HS-5 (cell line): ENCODE measurements around the gene FAM83G.
"Not testable (repeated sequence)": the region's sequence is repeated elsewhere in the genome, so short reads cannot be mapped to it uniquely, and the experiment has no call there.

ENCODE experiments used
- DNase-seq: peaks from one replicate; pipeline ENCODE4 v3.0.0-alpha.2; 2012; ENCODE audit warnings: low read depth

Gene FAM83G

DNA sequence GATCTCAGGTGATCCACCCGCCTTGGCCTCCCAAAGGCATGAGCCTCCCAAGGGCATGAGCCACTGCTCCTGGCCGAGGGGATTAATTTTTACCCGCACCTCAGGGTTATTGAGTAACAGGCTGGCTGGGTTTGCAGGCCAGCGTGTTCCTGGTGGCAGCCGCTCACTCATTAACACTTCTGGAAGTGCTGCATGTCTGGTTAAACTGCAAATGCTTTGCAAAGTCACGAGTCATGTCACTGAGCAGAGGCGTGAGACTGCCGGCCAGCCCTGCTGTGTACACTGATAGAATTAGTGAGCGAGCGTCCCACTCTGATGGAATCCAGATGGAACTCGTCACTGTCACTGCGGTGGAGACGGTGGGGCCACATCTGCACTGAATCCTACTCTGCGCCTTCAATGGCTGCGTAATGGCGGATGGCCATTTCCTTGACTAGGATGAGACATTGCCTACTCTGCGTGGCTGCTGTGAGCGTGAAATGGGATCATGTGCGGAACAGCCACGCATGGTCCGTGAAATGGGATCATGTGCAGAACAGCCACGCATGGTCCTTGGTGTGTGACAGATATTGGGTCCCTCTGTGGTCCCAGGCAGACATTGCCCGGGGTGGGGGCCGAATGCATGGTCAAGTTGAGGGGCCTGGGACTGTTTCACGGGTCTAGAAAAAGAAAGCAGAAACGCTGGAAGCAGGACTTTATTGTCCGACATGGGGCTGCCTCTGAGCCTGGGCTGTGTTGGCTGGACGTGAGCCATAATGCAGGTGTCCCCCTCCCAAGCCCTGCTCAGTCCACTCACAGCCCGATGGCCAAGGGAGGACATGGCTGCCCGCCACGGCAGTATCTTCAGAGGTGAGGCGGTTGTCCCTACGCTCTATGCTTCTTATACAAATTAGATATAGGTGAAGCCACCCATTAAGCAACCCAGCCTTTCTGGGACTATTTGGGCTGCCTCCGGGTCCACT, 53.3 kb downstream of the FAM83G start:
- no peak for DNase-seq

DNA sequence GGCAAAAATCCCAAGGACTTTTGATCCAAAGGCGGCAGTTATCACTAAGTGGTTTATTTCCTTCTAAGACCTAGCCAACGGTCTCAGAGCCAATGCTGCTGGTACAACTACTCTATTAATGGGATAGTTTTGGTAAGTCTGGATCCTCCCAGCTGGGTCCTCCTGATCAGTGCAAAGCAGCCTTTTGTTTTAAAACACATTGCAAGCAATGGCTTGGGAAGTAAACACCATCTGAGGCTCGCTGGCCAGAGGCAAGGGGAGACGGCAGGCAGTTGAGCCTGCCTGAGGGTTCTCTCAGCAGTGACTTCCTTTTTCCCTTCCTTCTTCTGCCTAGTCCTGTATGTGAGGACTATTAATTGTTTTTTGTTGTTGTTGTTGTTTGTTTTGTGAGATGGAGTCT, 54.2 kb downstream of the FAM83G start:
- no peak for DNase-seq

DNA sequence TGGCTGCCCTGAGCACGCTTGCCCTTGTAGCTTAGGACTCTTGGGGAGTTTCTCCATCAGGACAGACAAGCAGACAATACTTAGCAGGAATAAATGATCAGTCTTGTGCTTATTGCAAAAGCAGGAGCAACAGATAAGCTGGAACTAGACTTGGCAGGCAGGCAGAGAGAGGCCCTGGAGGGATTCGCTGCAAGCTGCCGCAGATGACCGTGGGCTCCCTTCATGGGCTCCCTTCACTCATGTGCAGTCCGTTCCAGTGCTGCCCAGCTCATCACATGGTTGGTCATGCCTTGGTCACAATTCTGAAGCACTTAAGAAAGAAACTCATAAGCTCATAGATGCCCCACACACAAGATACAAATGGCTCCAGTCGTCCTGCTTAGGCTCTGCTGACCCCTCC, 55.0 kb downstream of the FAM83G start:
- no peak for DNase-seq

DNA sequence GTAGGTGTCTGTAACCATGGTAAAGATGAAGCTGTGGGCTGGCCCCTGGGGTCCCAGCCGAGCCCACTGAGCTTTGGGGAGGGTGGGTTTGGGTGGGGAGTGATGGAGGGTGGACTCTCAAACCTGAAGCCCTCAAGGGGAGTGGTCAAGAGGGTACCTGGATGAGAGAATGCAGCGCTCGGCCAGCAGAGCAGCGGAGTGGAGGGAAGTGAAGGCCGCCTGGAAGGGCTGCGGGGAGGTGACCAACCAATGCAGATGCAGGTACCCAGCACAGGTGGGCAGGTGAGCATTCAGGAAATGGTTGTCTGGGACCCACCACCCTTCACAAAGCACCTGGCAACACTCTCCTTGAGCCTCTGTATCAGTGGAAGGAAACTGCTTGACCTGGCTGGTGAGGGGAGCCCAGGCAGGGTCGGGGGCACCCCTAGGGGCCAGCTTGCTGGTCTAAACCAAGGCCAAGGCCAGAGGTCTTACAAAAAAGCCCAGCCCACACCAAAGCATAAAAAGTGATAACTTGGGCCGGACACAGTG, 56.0 kb downstream of the FAM83G start:
- no peak for DNase-seq

DNA sequence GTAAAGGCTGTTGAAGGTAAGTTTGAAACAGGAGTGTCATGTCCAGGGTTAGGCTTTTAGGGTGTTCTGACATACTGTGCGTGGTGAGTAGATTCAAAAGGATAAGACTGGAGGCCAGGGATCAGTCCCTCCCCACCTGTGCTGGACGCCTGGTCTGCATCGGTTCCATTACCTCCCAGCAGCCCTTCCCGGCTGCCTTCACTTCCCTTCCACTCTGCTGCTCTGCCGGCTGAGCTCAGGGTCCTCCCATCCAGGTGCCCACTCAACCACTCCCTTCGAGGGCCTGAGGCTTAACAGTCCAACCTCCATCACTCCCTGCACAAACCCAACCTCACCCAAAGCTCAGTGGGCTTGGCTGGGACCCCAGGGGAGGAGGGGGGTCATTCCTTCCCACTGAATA, 56.7 kb downstream of the FAM83G start:
- DNase-seq: no peak

DNA sequence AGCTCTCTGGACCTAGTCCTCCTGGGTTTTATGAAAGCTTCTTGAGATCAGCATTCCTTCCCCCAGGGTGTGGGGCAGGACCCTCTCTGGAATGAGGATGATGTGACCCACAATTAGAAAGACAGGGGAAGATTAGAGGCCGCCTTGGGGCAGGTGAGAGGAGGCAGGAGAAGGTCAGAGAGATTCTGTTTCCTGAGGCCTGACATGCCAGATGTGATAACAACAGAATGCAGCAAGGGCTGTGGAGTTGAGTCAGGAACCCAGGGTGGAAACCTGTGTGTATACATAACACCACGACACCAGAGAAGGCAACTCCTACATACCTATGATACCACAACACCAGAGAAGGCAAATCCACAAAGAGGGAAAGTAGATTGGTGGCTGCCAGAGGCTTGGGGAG, 58.0 kb downstream of the FAM83G start:
- no peak for DNase-seq

DNA sequence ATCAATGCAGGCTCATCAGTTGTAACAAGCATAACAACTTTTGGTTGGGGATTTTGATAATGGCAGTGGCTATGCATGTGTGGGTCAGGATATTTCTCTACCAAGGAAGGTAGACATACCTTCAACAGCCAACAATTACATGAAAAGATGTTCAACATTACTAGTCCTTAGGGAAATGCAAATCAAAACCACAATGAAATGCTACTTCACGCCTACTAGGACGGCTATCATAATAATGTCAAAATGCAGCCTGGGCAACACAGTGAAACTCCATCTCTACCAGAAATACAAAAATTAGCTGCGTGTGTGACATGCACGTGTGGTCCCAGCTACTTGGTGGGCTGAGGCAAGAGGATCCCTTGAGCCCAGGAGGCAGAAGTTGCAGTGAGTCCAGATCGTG, 59.9 kb downstream of the FAM83G start:
- DNase-seq: no peak

DNA sequence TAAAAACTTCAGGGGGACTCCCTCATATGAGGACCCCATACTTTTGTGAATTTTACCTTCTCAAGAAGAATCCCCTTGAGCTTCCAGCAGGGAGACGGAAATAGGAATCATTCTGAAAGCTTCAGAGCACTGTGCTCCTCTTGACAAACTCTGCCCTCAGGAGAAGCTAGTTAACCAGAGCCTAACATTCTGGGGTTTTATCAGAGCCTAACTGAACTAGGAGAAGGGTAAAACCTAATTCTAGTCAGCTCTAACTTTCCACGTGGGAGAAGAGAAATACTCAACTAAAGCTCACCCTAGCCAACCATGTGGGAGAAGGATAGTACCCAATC, 65.9 kb downstream of the FAM83G start:
- DNase-seq: no peak

DNA sequence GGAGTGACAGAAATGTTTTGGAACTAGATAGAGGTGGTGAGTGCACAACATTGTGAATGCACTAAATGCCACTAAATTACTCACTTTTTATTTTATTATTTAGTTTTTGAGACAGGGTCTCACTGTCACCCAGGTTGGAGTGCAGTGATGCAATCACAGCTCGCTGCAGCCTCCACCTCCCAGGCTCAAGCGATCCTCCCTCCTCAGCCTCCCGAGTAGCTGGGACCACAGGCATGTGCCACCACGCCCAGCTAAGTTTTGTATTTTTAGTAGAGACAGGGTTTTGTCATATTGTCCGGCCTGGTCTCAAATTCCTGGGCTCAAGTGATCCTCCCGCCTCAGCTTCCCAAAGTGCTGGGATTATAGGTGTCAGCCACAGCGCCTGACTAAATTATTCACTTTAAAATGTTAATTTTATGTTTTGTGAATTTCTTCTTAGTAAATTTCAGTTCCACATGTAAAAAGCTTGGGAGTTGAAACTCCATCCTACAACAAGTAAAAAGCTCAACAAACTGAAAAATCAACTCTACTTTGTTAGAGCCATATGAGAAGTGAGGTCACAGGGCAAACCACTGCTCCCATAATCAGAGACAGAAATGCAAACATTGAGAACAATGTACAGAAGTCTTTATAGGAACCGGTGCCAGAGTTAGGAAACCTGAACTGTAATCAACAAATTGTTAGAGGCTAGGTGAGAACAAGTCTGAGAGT, 66.4 kb downstream of the FAM83G start:
- DNase-seq: no peak

DNA sequence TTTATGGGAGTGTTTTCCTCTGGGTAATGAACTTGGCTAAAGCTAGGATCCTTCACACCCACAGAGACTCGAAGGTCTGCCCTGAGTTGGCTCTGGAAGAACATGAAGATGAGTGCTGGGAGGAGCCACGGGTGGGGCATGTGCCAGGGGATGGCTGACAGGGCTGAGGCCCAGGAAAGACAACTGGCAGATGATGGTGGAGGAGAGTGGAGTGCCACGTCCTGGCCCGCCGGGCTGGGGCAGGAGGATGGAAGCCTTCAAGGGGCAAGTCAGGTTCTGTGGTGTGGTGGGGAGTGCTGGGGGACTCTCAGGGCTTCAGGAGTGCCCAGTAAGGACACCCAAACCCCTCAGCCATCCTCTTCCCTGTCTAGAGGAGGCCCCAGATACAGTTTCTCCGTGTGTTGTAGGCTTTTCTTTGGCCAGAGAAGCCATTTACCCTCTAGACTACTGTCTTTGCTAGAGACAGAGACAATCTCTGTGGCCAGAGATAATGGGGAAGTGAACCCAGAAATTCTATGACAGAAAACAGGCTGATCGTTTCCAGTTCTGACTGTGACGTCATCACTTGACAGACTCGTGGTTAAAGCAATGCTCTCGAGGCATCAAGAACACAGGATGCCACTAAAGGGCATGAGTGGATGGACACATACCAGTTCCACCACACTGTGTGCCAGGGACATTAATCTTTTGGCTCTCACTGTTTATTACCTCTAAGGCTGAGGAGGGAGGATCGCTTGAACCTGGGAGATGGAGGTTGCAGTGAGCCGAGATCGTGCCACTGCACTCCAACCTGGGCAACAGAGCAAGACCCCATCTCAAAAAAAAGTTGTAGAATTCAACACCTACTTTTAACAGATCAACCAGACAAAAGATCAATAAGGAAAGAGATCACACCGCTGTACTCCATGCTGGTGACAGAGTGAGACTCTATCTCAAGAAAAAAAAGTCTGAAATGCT, 71.2 kb downstream of the FAM83G start:
- no peak for DNase-seq

DNA sequence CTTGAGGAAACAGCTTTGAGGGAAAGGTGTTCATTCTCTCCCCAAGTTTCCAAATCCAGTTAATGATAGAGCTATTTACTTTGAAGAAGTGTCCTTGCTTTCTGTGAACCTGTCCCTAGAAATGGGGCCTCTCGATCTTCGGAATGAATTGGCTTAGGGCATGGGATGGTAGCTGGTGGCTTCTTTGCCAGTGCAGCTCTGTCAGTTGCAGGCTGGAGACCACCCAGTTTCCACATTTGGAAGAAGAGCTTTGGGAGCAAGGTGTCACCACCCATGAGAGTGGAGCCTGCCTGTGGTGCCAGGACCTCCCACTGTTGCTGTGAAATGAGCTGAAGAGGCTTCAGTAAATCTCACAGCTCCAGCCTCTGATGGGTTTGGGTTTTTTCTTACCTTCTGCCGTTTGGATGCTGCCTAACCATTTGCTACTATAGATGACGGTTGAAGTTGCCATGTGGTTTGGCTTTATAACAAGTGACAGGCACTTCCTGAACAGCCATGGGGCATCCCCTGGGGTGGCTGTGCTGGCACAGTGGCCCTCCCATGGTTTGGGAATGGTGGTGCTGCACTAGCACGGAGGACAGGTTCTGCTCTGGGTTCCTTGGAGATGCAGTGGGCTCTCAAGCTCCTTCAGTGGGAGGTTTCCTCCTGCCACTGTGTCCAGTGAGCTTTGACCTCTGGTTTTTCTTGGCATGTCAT, 72.1 kb downstream of the FAM83G start:
- DNase-seq: no peak

DNA sequence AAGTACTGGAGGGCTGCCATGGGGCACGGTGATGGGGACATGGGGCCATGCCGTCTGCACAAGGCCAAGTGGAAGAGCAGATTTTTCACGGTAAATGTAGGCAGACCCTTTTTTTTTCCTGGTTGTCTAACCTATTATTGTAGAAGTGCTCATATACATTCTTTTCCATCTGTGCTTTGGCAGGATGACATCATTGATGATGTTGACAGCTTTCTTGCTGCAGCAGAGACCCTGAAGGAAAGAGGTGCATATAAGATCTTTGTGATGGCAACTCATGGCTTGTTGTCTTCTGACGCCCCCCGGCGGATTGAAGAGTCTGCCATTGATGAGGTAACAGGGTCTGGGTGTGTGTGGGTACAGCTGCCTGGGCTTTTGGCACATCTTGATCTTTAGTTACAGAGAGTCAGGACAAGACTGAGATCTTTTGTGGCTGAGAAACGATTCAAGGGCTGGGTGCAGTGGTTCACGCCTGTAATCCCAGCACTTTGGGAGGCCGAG, 75.9 kb downstream of the FAM83G start:
- no peak for DNase-seq

DNA sequence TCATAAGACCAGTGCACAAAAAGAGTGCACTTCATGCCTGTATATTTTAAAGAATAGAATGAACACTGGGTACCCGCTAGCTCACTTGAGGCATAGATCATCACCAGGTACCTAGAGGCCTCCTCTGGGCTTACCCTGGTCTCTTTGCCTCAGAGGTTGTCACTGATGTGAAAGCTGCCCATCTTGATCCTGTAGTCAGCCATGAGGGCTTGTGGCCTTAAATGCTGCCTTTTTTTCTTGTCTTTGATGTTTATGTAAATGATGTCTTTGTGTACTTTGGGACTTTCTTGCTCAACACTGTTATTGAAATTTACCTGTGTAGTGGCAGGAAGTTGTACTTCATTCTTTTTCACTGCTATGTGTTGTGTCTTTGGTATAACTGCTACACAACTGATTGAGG, 79.4 kb downstream of the FAM83G start:
- DNase-seq: no peak

DNA sequence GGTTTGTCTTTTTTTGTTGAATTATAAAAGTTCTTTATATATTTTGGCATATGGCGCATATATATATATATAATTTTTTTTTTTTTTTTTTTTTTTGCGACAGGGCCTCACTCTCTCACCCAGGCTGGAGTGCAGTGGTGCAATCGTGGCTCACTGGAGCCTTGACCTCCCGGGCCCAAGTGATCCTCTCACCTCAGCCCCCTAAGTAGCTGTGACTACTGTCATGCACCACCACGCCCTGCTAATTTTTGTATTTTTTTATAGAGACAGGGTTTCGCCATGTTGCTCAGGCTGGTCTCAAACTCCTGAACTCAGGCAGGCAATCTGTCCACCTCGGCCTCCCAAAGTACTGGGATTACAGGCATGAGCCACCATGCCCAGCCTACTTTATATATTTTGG, 82.0 kb downstream of the FAM83G start:
- not testable (repeated sequence) for DNase-seq

DNA sequence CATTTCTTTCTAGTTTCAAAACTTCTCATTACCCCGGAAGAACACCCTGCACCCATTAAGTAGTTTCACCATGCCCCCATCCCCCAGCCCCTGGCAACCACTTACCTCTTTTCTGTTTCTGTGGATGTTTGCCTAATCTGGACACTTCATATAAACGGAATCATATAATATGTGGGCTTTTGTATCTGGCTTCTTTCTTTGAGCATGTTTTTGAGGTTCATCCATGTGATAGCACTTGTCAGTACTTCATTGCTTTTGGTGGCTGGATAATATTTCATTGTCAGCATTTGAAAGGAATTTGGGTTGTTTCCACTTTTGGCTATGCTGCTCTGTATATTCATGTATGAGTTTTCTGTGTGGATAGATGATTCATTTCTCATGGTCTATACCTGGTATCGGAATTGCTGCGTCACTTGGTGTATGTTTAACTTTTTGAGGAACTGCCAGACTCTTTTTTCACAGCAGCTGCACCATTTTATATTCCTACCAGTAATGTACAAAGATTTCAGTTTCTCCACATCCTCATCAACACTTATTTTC, 82.6 kb downstream of the FAM83G start:
- DNase-seq: no peak

DNA sequence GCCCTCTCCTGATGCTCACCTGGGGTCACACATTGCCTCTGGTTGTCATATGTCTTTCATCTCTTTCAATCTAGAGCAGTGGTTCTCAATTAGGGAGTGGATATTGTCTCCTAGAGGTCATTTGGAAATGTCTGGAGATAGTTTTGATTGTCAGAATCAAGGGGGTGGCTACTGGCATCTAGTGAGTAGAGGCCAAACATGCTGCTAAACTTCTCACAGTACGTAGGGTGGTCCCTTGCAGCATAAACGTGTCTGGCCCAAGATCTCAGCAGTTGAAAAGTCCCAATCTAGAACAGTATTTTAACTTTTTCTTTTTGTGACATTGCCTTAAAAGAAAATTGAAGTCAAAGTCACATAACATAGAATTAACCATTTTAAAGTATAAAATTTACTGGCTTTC, 83.1 kb downstream of the FAM83G start:
- no peak for DNase-seq

DNA sequence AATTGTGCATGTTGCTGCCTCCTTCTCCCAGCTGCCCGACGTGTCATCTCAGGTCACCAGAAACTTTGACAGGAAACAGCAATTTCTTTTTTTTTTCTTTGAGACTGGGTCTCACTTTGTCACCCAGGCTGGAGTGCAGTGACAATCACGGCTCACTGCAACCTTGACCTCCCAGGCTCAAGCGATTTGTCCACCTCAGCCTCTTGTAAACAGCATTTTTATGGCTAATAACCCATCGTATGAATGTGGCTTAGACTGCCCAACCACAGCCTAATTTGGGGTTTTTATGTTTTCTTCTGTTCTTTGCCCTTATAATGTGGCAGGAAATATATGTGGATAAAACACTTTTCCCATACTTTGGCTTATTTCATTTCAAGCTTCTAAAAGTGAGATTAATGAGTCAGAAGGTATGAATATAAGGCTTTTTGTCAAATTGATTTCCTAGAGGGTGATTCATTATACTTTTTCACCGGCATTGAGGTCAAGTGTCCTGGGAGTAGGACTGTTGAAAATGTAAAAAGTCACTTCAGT, 83.6 kb downstream of the FAM83G start:
- DNase-seq: no peak

DNA sequence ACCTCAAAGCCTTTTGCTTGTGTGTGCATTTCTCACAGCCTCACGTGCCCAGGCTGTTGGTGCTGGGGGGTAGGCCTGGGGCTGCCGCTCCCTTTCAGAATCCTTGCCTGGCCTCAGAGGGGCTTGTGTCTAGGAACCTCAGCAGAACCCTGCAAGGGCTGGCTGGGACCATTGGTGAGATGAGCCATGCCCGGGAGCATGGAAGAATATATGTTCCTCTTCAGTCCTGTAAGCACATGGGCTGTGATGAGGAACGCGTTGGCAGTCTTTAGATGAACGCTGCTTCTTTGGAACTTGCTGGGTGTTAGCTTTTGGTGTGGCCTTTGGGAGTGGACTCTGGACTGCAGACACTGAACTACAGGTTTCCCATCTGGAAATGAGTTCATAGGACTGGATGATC, 84.6 kb downstream of the FAM83G start:
- DNase-seq: no peak
